Measurements from ENCODE around the gene MAP3K9.

Gene MAP3K9

GRCh38 chr14:70785556-70785955 is 23.8 kb downstream of the MAP3K9 start:
- TF ChIP-seq POLR2AphosphoS5 (IDR thresholded peaks at IDR 0.05; ENCODE audit: low read depth) = no peak
- no peak for TF ChIP-seq REST (IDR thresholded peaks at IDR 0.05; ENCODE audit: insufficient replicate concordance, low read depth)
- no peak for TF ChIP-seq CTCF (IDR thresholded peaks at IDR 0.05; ENCODE audit: insufficient read depth, low read length)
- TF ChIP-seq SPI1 (IDR thresholded peaks at IDR 0.05; ENCODE audit: borderline replicate concordance, low read depth) = no peak
- no peak for TF ChIP-seq GABPA (IDR thresholded peaks at IDR 0.05; ENCODE audit: low read depth)
- Histone ChIP-seq H3K27ac (replicated peaks) (no peak overlapping the region), H3K27me3 (ENCODE audit: insufficient read depth, poor library complexity, severe bottlenecking) (no peaks in the 10 kb centered on the region), H3K4me3 (replicated peaks; ENCODE audit: insufficient read depth, low read length) (no peak overlapping the region)
- DNase-seq (ENCODE audit: low read depth in 1 of 2, low spot score in 1 of 2) = no peak

- no peak overlapping the region for H3K27ac ChIP-seq (replicated peaks)
- DNase-seq (ENCODE audit: low read depth in 1 of 2, low spot score in 1 of 2) = no peak
- H3K27me3 ChIP-seq (ENCODE audit: insufficient read depth, poor library complexity, severe bottlenecking) = no peaks in the 10 kb centered on the region
- TF ChIP-seq POLR2AphosphoS5 (IDR thresholded peaks at IDR 0.05; ENCODE audit: low read depth) (no peak), SPI1 (IDR thresholded peaks at IDR 0.05; ENCODE audit: borderline replicate concordance, low read depth) (no peak), REST (IDR thresholded peaks at IDR 0.05; ENCODE audit: insufficient replicate concordance, low read depth) (no peak), CTCF (IDR thresholded peaks at IDR 0.05; ENCODE audit: insufficient read depth, low read length) (no peak)
- H3K4me3 ChIP-seq (replicated peaks; ENCODE audit: insufficient read depth, low read length) = no peak overlapping the region
These were observed 24.4 kb downstream of the MAP3K9 start for GRCh38 chr14:70784886-70785285.

GRCh38 chr14:70782361-70782760 is 27.0 kb downstream of the MAP3K9 start:
- Histone ChIP-seq H3K27ac (replicated peaks) (no peak overlapping the region), H3K27me3 (ENCODE audit: insufficient read depth, poor library complexity, severe bottlenecking) (no peaks in the 10 kb centered on the region), H3K4me3 (replicated peaks; ENCODE audit: insufficient read depth, low read length) (no peak overlapping the region)
- DNase-seq (ENCODE audit: low read depth in 1 of 2, low spot score in 1 of 2) = no peak
- TF ChIP-seq REST (IDR thresholded peaks at IDR 0.05; ENCODE audit: insufficient replicate concordance, low read depth) (no peak), CTCF (IDR thresholded peaks at IDR 0.05; ENCODE audit: insufficient read depth, low read length) (no peak), POLR2AphosphoS5 (IDR thresholded peaks at IDR 0.05; ENCODE audit: low read depth) (no peak), SPI1 (IDR thresholded peaks at IDR 0.05; ENCODE audit: borderline replicate concordance, low read depth) (no peak), GABPA (IDR thresholded peaks at IDR 0.05; ENCODE audit: low read depth) (no peak)

Data from HL-60 (cell line).